GM19455 (cell line): ENCODE data around the gene RPTN.

Experiments used
- ATAC-seq: cut with Tn5 transposase; IDR thresholded peaks from one replicate; pipeline ENCODE4 v1.9.1; 2021; ENCODE audit not compliant: unreplicated experiment

RPTN gene

DNA sequence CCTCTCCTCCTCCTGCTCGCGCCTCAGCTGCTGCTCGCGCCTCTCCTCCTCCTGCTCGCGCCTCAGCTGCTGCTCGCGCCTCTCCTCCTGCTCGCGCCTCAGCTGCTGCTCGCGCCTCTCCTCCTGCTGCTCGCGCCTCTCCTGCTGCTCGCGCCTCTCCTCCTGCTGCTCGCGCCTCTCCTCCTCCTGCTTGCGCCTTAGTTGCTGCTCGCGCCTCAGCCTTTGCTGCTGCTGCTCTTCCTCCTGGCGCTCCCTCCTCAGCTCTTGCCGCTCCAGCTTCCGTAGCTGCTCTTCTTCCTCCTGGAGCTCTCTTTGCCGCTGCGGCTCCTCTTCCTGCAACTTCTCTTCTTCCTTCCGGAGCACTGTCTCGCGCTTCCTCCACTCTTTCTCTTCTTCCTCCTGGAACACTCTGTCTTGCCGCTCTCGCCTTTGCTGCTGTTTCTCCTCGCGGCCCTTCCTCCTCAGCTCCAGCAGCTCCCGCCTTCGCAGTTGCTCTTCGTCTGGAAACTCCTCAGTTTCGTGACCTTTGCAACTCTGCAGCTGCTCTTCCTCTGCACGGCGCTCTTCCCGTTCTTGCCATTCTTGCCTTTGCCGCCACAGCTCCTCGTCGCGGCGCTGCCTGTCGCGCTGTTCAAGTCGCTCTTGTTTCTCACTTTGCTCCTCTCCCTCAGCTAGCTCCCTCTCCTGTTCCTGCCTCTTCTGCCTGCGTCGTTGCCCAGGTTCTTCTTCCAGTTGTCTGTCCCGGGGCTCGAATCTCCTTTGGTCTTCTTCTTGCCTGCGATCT lies 46.7 kb downstream of the RPTN start:
- ATAC-seq: no peak

DNA sequence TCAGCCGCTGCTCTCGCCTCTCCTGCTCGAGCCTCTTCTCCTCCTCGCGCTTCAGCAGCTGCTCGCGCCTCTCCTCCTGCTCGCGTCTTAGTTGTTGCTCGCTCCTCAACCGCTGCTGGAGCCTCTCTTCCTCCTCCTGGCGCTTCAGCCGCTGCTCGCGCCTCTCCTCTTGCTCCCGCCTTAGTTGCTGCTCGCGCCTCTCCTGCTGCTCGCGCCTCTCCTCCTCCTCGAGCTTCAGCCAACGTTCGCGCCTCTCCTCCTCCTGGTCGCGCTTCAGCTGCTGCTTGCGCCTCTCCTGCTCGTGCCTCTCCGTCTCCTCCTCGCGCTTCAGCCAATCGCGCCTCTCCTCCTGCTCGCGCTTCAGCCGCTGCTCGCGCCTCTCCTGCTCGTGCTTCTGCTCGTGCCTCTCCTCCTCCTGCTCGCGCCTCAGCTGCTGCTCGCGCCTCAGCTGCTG lies 47.5 kb downstream of the RPTN start:
- no peak for ATAC-seq

GRCh38 chr1:152110860-152111514 lies 48.0 kb downstream of the RPTN start:
- no peak for ATAC-seq

- ATAC-seq: no peak
Measured at GRCh38 chr1:152110365-152110859, 48.6 kb downstream of the RPTN start.

DNA sequence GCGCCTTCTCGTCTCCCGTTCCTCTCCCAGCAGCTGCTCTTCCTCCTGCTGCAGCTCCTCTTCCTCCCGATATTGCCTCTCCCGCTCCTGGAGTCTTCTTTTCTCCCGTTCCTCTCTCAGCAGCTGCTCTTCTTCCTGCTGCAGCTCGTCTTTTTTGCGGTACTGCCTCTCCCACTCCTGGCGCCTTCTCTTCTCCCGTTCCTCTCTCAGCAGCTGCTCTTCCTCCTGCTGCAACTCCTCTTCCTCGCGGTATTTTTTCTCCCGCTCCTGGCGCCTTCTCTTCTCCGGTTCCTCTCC lies 49.1 kb downstream of the RPTN start:
- ATAC-seq: no peak

DNA sequence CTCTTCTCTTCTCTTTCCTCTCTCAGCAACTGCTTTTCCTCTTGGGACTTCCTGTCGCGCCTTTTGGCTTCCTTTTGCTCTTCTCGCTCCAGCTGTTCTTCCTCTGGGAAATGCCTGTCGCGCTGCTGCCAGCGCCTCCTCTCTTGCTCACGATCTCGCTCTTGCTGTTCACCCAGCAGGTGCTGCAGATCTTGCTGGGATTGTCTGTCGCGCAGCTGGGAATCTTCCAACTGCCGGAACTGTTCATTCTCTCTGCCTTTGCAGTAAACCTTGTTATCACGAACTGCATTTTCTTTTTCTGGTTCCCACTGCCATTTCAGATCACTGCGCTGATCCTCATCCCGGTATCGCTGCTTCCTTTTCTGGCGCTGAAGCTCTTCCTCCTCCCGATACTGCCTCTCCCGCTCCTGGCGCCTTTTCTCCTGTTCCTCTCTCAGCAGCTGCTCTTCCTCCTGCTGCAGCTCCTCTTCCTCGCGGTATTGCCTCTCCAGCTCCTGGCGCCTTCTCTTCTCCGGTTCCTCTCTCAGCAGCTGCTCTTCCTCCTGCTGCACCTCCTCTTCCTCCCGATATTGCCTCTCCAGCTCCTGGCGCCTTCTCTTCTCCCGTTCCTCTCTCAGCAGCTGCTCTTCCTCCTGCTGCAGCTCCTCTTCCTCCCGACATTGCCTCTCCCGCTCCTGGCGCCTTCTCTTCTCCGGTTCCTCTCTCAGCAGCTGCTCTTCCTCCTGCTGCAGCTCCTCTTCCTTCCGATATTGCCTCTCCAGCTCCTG lies 49.6 kb downstream of the RPTN start:
- no peak for ATAC-seq

DNA sequence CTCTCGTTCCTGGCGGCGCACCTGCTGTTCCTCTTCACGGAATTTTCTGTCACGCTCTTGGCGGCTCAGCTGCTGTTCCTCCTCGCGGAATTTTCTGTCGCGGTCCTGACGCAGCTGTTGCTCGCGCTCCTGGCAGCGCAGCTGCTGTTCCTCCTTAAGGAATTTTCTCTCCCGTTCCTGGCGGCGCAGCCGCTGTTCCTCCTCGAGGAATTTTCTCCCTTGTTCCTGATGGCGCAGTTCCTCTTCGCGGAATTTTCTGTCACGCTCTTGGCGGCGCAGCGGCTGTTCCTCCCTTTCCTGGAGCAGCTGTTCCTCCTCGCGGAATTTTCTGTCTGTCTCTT lies 50.2 kb downstream of the RPTN start:
- ATAC-seq: no peak

DNA sequence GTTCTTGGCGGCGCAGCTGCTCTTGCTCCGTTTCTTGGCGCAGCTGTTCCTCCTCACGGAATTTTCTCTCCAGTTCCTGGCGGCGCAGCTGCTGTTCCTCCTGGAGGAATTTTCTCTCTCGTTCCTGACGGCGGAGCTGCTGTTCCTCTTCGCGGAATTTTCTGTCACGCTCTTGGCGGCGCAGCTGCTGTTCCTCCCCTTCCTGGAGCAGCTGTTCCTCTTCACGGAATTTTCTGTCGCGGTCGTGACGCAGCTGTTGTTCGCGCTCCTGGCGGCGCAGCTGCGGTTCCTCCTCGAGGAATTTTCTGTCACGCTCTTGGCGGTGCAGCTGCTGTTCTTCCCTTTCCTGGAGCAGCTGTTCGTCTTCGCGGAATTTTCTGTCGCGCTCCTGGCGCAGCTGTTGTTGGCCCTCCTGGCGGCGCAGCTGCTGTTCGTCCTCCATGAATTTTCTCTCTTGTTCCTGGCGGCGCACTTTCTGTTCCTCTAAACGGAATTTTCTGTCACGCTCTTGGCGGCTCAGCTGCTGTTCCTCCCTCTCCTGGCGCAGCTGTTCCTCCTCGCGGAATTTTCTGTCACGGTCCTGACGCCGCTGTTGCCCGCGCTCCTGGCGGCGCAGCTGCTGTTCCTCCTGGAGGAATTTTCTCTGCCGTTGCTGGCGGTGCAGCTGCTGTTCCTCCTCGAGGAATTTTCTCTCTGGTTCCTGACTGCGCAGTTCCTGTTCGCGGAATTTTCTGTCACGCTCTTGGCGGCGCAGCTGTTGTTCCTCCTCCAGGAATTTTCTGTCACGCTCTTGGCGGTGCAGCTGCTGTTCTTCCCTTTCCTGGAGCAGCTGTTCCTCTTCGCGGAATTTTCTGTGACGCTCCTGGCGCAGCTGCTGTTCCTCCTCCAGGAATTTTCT lies 50.8 kb downstream of the RPTN start:
- no peak for ATAC-seq

- no peak for ATAC-seq
Measured at GRCh38 chr1:152107031-152107983, 51.7 kb downstream of the RPTN start.

GRCh38 chr1:152104854-152105253 lies 54.2 kb downstream of the RPTN start:
- ATAC-seq: no peak
